ENCODE data around the gene IL2RA. TPM values are rescaled to one million over a fixed set of nuclear protein-coding genes. Genes with fewer than 3 reads are reported as not detected.

Gene IL2RA
- total RNA-seq, 1 experiment from 2014 or later, result not detected

DNA sequence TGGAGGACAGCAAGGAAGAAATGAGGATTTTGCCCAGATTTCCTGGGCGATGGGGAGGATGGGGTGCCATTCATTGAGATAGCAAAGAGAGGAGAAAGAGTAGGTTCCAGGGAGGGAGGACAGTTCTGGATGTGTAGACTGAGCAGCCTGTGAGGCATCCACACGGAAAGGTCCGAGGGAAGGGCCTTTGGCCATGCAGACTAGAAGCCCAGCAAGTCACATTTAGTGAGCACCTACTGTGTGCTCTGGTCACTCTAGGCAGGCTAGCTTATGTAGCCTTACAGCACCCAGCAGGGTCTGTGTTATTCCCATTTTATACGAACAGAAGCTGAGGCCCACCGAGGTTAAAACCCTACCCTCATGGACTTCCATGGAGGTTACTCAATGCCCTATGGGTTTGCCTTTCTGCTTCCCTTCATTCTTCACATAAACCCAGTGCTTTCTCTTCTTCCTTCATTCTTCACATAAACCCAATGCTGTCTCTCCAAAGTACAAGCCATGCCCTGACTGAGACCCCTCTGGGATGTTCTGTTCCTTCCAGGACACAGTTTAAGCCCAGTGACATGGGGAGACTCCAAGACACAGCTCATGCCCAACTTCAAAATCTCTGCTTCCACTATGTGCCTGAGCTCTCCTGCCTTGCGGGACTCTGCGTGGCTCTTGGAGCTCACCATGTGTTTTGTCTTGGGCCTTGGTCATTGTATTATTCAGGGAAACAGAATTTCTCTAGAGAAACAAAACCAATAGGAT, 13.7 kb downstream of the IL2RA start:
- Mint-ChIP-seq H3K27ac (no peak overlapping the region), H3K4me3 (no peak overlapping the region), H3K9me3 (no peaks in the 10 kb centered on the region; a peak in 1 of 5 replicates), H3K4me1 (peaks cover 5 to 11% of the 10 kb centered on the region in 2 experiments; a peak in 3 of 4 replicates), H3K36me3 (ENCODE audit: insufficient read depth in 1 of 3, low read depth in 3 of 3) (no peaks in the 10 kb centered on the region), H3K27me3 (ENCODE audit: low read depth) (peaks cover 13% of the 10 kb centered on the region)
- Histone ChIP-seq H3K4me2 (ENCODE audit: insufficient read depth, insufficient read length, low read length) (no peak overlapping the region), H3K79me1 (ENCODE audit: insufficient read depth, low read depth, low read length, poor library complexity, severe bottlenecking) (no peaks in the 10 kb centered on the region), H3K4ac (ENCODE audit: low read depth, low read length) (no peak overlapping the region), H3K56ac (ENCODE audit: insufficient read length, low read depth, low read length) (no peak overlapping the region), H4K20me1 (ENCODE audit: control insufficient read depth, insufficient read depth, insufficient read length) (no peaks in the 10 kb centered on the region), H2BK5ac (ENCODE audit: insufficient read length, low read length) (no peak overlapping the region), H2BK12ac (ENCODE audit: insufficient read length, low read depth, low read length) (no peak overlapping the region), H2BK120ac (ENCODE audit: low read depth, low read length, poor library complexity, severe bottlenecking) (no peak overlapping the region), H2AK5ac (ENCODE audit: insufficient read length, low read length) (no peak overlapping the region), H3K14ac (ENCODE audit: insufficient read depth, low read length) (no peak overlapping the region), H3K23me2 (ENCODE audit: insufficient read length, low read depth, low read length, poor library complexity, severe bottlenecking) (no peaks in the 10 kb centered on the region), H3K23ac (ENCODE audit: insufficient read length, low read depth, low read length) (no peak overlapping the region), H3T11ph (ENCODE audit: low read length) (no peak overlapping the region), H4K5ac (ENCODE audit: insufficient read length, low read depth, low read length) (no peak overlapping the region), H3K4me1 (ENCODE audit: insufficient read depth, low read length) (no peaks in the 10 kb centered on the region), H2AFZ (ENCODE audit: low read length) (no peak overlapping the region), H3K79me2 (ENCODE audit: insufficient read depth, low read length) (no peaks in the 10 kb centered on the region), H2BK20ac (ENCODE audit: low read depth, low read length, poor library complexity, severe bottlenecking) (no peak overlapping the region), H3K27ac (ENCODE audit: insufficient read length, low read depth, low read length) (no peak overlapping the region), H2BK15ac (ENCODE audit: low read depth, low read length) (no peak overlapping the region), H3K18ac (ENCODE audit: insufficient read length, low read depth, low read length) (no peak overlapping the region), H3K27me3 (ENCODE audit: insufficient read depth, low read length) (no peaks in the 10 kb centered on the region), H3K9ac (ENCODE audit: extremely low read depth, insufficient read length, low read length) (no peak overlapping the region), H4K91ac (ENCODE audit: insufficient read length, low read depth, low read length) (no peak overlapping the region), H4K8ac (replicated peaks; ENCODE audit: insufficient read length, low read depth, low read length) (no peak overlapping the region), H3K9me3 (ENCODE audit: control insufficient read depth, low read depth, low read length) (no peaks in the 10 kb centered on the region)
- TF ChIP-seq, protein P1, sequence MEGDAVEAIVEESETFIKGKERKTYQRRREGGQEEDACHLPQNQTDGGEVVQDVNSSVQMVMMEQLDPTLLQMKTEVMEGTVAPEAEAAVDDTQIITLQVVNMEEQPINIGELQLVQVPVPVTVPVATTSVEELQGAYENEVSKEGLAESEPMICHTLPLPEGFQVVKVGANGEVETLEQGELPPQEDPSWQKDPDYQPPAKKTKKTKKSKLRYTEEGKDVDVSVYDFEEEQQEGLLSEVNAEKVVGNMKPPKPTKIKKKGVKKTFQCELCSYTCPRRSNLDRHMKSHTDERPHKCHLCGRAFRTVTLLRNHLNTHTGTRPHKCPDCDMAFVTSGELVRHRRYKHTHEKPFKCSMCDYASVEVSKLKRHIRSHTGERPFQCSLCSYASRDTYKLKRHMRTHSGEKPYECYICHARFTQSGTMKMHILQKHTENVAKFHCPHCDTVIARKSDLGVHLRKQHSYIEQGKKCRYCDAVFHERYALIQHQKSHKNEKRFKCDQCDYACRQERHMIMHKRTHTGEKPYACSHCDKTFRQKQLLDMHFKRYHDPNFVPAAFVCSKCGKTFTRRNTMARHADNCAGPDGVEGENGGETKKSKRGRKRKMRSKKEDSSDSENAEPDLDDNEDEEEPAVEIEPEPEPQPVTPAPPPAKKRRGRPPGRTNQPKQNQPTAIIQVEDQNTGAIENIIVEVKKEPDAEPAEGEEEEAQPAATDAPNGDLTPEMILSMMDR (conservative IDR thresholded peaks at IDR 0.05), result no peak
- no CpG with 5 or more reads among the region's 7 CpGs for WGBS (ENCODE audit: extremely low coverage, insufficient read length, low lambda C conversion rate)
- no peak for DNase-seq

Data from H9 (cell line).